H54 (cell line): ENCODE measurements around the gene LASP1NB.
"Not testable (repeated sequence)": the region's sequence is repeated elsewhere in the genome, so short reads cannot be mapped to it uniquely, and the experiment has no call there.

ENCODE experiments used
- DNase-seq: peaks from one replicate; pipeline ENCODE4 v3.0.0; 2011; ENCODE audit warnings: low spot score, mixed read lengths; ENCODE audit not compliant: insufficient read length
- FAIRE-seq: peaks from 3 replicates; lab custom pipeline; 2011; peaks lifted over from hg19 to GRCh38; lab: Jason Lieb, UNC
- POLR2A ChIP-seq: IDR thresholded peaks from 2 replicates; pipeline ENCODE4 v1.6.1; 2011; ENCODE audit warnings: low read depth, mild to moderate bottlenecking, low read length

The LASP1NB gene

GRCh38 chr17:38918129-38918913, 7.1 kb upstream of the LASP1NB start:
- no peak for DNase-seq
- no peak for FAIRE-seq
- no peak for TF ChIP-seq POLR2A

DNA sequence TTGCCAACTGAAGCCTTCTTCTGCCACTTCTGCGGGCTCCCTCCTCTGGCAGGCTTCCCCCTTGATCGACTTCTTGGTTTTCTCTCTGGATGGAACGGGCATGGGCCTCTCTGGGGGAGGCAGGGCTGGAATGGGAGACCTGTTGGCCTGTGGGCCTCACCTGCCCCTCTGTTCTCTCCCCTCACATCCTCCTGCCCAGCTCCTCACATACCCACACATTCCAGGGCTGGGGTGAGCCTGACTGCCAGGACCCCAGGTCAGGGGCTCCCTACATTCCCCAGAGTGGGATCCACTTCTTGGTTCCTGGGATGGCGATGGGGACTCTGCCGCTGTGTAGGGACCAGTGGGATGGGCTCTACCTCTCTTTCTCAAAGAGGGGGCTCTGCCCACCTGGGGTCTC, 6.5 kb upstream of the LASP1NB start:
- TF ChIP-seq POLR2A, result no peak
- no peak for DNase-seq
- FAIRE-seq, result no peak

- FAIRE-seq (no peak), DNase-seq (no peak)
- TF ChIP-seq POLR2A, result no peak
Observed at GRCh38 chr17:38919316-38920078, 5.9 kb upstream of the LASP1NB start.

DNA sequence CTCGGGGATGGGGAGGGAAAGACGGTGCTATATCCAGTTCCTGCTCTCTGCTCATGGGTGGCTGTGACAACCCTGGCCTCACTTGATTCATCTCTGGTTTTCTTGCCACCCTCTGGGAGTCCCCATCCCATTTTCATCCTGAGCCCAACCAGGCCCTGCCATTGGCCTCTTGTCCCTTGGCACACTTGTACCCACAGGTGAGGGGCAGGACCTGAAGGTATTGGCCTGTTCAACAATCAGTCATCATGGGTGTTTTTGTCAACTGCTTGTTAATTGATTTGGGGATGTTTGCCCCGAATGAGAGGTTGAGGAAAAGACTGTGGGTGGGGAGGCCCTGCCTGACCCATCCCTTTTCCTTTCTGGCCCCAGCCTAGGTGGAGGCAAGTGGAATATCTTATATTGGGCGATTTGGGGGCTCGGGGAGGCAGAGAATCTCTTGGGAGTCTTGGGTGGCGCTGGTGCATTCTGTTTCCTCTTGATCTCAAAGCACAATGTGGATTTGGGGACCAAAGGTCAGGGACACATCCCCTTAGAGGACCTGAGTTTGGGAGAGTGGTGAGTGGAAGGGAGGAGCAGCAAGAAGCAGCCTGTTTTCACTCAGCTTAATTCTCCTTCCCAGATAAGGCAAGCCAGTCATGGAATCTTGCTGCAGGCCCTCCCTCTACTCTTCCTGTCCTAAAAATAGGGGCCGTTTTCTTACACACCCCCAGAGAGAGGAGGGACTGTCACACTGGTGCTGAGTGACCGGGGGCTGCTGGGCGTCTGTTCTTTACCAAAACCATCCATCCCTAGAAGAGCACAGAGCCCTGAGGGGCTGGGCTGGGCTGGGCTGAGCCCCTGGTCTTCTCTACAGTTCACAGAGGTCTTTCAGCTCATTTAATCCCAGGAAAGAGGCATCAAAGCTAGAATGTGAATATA, 4.8 kb upstream of the LASP1NB start:
- no peak for TF ChIP-seq POLR2A
- DNase-seq, result no peak
- FAIRE-seq, result no peak

DNA sequence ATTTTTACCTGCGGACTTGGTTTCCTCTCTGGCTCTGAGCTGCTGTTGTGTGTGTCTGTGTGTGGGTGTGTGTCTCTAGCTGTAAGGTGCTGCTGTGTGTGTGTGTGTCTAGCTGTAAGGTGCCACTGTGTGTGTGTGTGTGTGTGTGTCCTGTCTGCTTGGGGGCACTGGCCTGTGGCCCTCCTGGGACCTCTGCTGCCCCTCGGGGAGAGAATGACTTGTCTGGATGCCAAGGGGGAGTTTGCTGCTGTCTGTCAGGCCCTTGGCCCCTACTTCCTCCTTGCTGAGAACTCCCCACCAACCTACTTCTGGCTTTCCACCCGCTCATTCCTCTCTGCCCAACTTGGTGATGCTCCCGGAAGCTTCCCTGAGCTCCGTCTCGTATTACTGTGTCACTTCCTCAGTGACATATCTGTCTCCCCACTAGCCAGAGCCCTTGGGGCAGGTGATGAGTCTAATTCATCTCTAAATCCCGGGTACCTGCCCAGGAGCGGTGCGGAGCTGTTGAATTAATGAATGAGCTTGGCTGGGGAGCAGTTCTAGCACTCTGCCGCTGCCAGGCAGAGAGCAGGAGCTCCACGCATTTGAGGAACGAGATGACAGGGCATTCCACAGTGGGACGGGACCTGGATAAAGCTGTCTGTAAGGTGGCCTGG, 3.5 kb upstream of the LASP1NB start:
- FAIRE-seq, result no peak
- no peak for DNase-seq
- TF ChIP-seq POLR2A, result no peak

- no peak for FAIRE-seq
- DNase-seq, result peak; percentile 56
- no peak for TF ChIP-seq POLR2A
Observed at GRCh38 chr17:38922538-38923297, 2.7 kb upstream of the LASP1NB start.

DNA sequence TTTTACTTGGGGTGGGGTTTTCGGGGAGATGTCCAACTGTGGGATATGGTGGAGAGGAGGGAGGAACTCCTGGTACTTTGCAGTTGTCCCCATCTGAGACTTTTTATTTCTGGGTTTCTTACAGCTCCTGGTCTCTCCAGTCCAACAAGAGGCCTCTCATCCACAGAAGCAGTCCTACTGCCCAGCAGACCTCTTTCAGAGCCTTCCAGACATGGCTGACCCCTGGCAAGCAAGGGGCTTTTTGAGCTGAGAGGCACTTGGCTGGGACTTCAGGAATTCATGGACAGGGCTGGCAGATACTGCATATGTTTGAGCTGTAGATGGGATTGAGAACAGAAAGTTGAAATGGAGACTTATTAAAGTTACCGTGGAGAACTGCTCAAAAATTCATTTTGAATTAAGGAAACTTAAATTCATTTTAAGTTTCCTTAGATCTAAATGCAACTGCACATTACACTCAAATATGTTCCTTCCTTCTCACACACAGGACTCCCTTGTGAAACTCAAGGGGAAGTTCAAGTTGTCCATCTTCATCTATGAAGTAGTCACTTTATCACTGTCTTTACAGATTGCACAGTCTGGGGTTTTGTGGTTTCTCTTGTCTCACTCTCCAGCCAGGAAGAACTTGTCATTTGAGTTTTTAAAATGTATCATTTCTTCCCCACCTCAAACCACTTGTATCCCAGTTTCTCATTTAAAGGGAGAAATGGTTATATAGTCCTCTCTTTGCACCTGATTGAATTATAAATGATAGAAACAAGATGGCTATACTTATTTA, 1.1 kb downstream of the LASP1NB start:
- no peak for TF ChIP-seq POLR2A
- no peak for DNase-seq
- no peak for FAIRE-seq

- not testable (repeated sequence) for FAIRE-seq, DNase-seq
Observed at GRCh38 chr17:38930782-38931181, 5.4 kb downstream of the LASP1NB start.

DNA sequence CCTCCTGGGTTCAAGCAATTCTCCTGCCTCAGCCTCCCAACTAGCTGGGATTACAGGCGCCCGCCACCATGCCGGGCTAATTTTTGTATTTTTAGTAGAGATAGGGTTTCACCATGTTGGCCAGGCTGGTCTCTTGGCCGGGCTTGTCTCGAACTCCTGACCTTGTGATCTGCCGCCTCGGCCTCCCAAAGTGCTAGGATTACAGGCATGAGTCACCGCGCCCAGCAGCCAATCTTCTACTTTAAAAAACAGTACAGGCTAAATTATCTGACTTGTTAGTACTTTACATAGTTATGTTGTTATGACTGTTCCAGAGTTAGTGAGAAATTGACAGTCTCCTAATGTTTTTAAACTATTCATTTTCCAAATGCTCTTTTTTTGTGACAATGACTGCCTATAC, 8.5 kb downstream of the LASP1NB start:
- DNase-seq, FAIRE-seq: not testable (repeated sequence)

- no peak for TF ChIP-seq POLR2A
- DNase-seq (no peak), FAIRE-seq (no peak)
Observed at GRCh38 chr17:38939987-38940386, 14.6 kb downstream of the LASP1NB start.

DNA sequence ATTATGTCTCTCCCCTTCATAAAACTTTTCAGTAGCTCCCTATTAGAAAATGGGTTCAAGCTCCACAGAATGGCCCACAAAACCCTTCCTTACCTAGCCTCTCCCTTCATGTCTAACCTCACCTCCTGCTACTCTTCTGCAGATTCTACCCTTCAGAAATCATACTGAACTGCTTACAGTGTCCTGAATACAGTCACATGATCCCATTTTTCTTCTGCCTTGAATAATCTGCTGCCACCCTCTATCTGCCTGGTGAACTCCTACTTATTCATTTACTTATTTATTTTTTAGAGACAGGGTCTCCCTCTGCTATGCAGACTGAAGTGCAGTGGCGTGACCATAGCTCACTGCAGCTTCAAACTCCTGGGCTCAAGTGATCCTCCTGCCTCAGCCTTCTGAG, 15.0 kb downstream of the LASP1NB start:
- TF ChIP-seq POLR2A, result no peak
- DNase-seq, result no peak
- FAIRE-seq, result no peak

DNA sequence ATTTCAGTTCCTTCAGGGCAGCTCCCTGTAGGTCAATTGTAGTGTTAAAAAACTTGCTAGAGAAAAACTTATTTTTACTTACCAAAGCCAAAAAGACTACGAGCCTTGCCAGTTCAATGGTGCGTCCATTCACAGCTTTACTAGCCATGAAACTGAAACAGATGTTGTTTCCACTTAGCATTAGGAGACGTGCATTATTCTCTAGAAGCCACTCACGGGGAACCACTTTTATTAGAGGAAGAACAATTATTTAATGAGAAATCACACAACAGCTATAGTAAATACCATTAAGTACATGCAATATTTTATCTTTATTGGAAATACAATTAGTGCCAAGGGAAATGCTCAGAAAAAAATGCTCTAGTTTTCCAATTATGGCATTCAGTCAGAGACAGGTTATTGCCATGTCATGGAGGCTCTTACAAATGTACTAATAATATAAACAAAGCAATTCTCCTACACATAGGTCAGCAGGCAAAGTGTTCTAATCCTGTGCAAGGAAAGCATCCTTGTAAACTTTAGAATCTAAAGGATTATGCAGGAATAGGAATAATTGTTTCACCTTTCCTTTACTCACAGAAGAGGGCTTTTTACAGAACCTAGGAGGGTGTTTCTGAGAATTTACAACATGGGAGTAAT, 17.4 kb downstream of the LASP1NB start:
- DNase-seq (no peak), FAIRE-seq (no peak)
- TF ChIP-seq POLR2A, result no peak
